ENCODE measurements around the gene CUL7. TPM values are rescaled to one million over a fixed set of nuclear protein-coding genes. Genes with fewer than 3 reads are reported as not detected.

The CUL7 gene
- total and polyA plus RNA-seq, 9 of the 15 experiments (the other 6 are each of a cell fraction or from before 2014, with no cell fraction given) = 0.44 to 20.1 (median 8.6) TPM

- TF ChIP-seq ZBTB40 (IDR thresholded peaks at IDR 0.05) (peak; percentile 87), ZBTB40 (CRISPR knock-in tag; IDR thresholded peaks at IDR 0.05) (no peak), MAX (CRISPR knock-in tag; IDR thresholded peaks at IDR 0.05) (peak; percentile 99), NRF1 (conservative IDR thresholded peaks at IDR 0.05 in 1 of 2, IDR thresholded peaks at IDR 0.05 in 1 of 2) (peak; percentile 95 to 96), JUN (IDR thresholded peaks at IDR 0.05; ENCODE audit: borderline replicate concordance, low read depth, low read length) (peak; percentile 58; the same call in 1 of the 2 replicates), JUN (CRISPR knock-in tag; IDR thresholded peaks at IDR 0.05; ENCODE audit: borderline replicate concordance) (no peak), POLR2AphosphoS5 (IDR thresholded peaks at IDR 0.05; ENCODE audit: control insufficient read depth, insufficient read depth, low read depth, low read length) (peak; percentile 71; the same call in 1 of the 2 replicates), EHMT2 (IDR thresholded peaks at IDR 0.05) (no peak), ZNF316 (IDR thresholded peaks at IDR 0.05) (peak; percentile 36; the same call in 1 of the 2 replicates), ZBTB43 (CRISPR knock-in tag; IDR thresholded peaks at IDR 0.05) (no peak), NR0B1 (IDR thresholded peaks at IDR 0.05; ENCODE audit: partially characterized antibody) (no peak), DACH1 (IDR thresholded peaks at IDR 0.05; ENCODE audit: partially characterized antibody) (peak; percentile 75), FOXJ2 (tag; IDR thresholded peaks at IDR 0.05) (peak; percentile 55; the same call in 1 of the 2 replicates), MEIS2 (IDR thresholded peaks at IDR 0.05; ENCODE audit: partially characterized antibody) (peak; percentile 82), PKNOX1 (IDR thresholded peaks at IDR 0.05) (peak; percentile 99)
Observed at GRCh38 chr6:43013843-43014433, 39.7 kb downstream of the CUL7 start, which contains the start of the genes KLHDC3 and MEA1 (continued).
